GM18858 (cell line): ENCODE results near the gene CDK2.
A peak's percentile ranks its signal among the peaks of the same experiment; 100 is the strongest.
"Not testable (repeated sequence)": the region's sequence is repeated elsewhere in the genome, so short reads cannot be mapped to it uniquely, and the experiment has no call there.

Source experiments
- ATAC-seq: cut with Tn5 transposase; IDR thresholded peaks from one replicate; pipeline ENCODE4 v1.9.1; 2021; ENCODE audit not compliant: unreplicated experiment

The CDK2 gene

DNA sequence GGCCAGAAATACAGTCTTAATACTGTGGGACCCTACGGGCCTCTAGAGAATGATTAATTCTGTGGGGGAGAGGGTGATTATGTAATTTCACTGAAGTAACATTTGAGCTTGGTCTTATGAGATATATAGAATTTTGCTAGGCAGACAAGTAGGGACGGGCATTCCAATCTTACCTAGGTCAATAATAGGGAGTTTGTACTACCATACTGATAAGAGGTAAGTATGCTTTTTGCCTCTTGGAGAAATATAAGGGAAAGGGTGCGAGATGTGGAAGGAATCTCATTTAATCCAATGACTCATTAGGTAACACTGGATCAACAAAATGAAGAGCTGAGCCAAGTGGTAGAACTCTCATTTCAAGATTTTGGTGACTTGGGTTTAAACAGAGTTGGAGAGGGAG is 12.4 kb downstream of the CDK2 start:
- no peak for ATAC-seq

DNA sequence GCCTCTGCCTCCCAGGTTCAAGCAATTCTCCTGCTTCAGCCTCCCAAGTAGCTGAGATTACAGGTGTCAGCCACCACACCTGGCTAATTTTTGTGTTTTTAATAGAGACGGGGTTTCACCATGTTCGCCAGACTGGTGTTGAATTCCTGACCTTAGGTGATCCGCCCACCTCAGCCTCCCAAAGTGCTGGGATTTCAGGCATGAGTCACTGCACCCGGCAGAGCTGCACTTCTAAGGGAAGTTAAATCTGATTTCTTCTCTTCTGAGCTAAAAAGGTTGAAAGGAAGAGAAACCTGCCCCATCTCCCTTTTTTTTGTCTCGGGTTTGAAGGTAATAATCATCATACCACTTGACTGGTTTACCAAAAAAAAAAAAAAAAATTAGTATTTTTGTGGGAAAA is 15.3 kb downstream of the CDK2 start:
- not testable (repeated sequence) for ATAC-seq

DNA sequence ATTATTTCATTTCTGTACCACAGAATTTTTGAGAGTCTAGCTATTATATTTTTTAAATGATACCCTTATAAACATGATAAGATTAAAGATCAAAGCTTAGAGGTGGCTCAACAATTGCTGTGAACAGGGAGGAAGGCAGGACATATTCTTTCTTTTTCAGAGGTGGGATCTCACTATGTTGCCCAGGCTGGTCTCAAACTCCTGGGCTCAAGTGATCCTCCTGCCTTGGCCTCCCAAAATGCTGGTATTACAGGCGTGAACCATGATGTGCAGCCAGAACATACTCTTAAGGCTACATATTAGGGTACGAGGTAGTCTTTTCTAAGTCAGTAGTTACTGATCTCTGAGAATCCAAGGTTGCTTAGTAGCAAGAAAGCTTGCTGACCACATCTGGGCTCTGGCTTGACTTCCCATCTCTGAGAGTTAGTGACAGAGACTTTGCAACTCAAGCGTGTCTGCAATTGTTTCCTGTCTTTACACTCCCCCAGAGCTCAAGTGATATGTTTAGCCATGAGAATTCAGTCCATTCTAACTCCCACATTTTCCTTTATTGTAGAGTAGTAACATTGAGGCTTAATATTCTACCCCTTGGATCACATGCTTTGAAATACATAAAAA is 15.8 kb downstream of the CDK2 start:
- ATAC-seq: peak; percentile 85

DNA sequence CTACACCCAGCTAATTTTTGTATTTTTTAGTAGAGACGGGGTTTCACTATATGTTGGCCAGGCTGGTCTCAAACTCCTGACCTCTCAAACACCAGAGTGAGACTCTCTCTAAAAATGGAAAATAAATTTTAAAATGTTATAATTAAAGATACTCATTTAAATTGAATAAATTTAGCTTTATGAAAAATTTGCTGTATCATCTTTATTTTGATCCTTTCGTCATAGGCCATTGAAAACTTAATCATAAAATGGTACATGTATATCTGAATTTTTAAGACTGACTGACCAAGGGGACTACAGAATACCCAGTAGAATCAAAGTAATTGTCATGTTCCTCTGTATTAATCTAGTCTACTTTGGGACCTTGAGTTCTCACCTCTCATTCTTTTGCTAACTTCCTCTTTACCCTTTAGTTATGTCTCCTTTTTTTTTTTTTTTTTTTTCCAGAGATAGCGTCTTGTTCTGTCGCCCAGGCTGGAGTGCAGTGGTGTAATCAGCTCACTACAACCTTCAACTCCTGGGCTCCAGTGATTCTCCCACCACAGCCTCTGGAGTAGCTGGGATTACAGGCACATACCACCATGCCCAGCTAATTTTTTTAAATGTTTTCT is 16.7 kb downstream of the CDK2 start:
- ATAC-seq: no peak

DNA sequence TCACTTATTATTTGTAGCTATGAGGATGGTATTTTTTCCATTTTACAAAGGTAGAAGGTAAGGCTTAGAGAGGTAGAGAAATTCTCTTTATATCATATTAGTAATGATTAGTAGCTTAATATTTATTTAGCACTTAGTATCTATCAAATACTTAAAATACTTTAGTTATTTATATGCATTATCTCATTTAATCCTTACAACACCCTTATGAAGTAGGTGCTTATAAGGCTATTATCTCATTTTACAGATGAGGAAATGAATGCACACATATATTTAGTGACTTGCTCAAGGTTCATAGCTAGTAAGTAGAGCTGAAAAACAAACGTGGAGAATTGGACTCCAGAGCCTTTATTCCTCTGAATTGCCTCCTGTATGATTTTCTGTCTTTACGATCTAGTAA is 18.2 kb downstream of the CDK2 start:
- ATAC-seq: no peak

DNA sequence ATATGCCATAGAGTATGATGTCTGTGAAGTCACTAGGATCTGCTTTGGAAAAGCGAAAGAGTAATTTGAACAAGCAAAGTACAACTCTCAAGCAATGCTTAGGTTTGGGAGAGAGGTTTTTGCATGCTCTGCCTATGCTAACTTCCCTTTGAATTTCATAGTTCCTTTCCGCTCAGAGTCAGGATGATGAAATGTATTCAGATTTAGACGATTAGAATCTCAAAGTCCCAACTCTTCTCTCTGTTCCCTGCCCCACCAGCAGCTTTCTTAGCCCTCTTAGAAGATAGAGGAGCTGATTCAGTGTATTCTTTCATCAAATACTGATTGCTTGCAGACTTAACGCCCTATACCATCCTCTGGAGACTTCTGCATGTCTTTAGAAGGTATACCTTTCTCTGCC is 18.7 kb downstream of the CDK2 start:
- no peak for ATAC-seq

DNA sequence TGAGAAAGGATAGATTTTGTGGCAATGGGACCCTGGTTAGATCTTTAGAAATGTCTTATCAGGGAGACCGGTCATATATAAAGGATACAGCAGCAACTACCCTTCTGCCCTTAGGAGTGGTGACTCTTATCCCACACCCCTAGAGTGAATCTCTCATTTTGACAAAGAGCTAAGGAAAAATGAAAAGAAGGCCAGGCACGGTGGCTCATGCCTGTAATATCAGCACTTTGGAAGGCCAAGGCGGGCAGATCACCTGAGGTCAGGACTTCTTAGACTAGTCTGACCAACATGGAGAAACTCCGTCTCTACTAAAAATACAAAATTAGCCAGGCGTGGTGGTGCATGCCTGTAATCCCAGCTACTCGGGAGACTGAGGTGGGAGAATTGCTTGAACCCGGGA is 19.3 kb downstream of the CDK2 start:
- not testable (repeated sequence) for ATAC-seq

DNA sequence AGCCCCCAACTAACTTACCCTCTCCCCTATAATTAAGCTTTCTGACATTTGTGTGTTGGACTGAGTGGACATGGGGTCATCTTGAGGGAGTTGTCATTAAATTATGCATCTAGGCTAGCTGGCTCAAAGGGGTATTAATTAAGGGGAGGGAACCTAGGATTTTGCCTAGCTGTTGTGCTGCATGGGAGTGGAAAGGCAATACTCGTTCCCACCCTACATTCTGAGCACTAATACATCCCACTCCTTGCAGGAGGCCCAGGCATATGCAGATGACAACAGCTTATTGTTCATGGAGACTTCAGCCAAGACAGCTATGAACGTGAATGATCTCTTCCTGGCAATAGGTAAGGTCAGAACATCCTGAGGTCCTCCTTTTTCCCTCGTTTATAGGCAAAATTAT is 24.5 kb downstream of the CDK2 start:
- ATAC-seq: no peak

DNA sequence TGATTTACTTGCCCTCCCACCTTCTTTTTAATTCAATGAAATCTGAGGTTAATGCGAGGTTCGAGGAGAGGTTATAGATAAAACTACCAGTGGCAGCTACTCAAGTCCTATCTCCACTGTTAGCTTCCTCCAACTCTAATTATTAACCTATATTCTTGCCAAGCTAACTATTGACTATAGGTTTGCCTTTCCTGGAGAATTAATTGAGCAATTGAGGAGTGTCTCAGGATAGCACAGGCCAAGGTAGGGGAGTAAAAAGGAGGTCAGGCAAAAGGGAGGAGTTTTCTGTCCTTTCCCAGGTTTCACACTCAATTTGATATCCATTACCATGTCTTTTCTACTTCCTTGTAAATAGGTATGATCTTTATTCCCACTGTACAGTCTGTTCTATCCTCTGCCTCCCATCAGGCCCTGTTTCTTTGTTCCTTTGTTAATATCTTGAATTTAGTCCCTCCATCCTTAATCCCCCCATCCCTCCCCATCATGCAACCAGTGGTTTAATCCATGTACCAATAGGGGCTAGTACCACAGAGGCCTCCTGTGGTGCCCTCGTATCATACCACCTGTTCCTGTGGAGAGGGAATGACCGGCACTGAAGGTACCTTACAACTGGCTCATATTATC is 26.7 kb downstream of the CDK2 start:
- ATAC-seq: no peak

DNA sequence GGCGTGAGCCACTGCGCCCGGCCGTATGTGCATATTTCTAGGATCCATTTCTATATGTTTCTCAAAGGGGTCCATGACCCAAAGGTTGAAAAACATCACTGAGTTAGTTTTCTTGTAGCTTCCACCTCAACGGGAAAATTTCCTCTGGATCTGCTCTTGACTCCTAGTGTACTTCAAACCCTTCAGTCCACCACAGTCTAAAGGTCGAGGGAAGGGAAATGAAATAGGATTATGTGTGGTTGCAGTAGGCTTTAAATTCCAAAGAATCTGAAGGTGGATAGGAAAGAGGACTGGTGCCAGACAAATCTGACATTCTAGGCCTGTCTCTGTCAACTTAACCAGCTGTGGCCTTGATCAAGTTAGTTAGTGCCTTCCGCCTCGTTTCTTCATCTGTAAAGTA is 28.7 kb downstream of the CDK2 start:
- ATAC-seq: no peak

DNA sequence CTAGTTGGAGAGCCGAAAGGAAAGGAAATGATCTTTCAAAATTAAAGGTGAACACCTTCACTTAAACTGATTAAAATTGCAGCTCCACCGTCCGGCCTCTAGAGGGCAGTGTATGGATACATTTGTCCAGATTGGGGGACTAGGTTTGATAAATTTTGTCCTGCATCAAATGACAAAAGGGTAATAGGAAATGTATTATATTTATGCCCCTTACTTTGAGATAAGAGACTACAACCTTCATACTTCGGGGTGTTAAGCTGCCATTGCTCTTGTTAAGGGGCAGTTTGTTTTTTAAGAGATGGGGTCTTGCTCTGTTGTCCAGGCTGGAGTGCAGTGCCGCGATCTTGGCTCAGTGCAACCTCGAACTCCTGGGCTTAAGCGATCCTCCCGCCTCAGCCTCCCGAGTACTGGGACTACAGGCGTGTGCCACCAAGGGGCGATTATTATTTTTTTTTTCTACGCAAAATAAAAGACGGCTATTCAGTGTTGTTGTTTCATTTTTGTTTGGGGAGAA is 29.6 kb downstream of the CDK2 start:
- no peak for ATAC-seq

DNA sequence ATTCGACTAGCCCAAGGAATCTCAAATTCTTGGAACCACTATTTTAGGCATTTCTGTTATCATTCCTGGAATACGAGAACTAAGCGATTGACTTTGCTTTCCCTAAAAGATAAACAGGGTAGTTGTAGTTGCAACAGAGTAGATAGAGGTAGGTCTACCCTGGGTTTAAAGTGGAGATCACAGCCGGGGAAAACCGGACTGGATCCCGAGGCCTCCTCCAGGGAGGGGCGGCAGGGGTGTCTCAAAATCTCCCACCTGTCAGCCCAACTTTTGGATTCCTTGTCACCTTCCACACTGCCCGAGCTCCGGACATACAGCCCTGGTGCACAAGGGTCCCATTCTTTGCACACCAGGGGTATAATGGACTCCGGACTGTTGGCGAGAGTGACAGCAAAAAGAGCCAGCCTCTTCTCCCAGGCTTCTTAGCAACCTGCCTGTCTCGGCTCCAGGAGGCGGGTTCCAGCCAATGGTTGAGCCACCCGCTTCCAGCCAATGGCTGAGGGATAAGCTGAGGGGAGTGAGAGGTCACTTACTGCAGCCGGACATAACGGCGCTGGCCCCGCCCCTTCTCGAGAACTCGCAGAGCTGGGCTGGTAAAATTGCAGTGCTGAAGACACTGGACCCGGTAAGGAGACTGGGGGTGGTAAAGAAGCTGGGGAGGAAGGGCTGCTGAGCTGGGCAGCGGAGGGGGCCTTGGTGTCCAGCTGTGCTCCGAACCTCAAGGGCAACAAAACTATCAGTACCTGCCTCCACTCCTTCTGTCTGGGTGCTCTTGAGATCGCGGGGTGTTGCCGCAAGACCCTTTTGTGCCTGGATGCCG is 30.3 kb downstream of the CDK2 start, which contains the start of gene SUOX:
Gene SUOX, plus strand, starts transcription at position 562 of the 820 bp plus-strand sequence. CDS start 4,946 bp downstream, outside the sequence.
- peak; percentile 94 for ATAC-seq

DNA sequence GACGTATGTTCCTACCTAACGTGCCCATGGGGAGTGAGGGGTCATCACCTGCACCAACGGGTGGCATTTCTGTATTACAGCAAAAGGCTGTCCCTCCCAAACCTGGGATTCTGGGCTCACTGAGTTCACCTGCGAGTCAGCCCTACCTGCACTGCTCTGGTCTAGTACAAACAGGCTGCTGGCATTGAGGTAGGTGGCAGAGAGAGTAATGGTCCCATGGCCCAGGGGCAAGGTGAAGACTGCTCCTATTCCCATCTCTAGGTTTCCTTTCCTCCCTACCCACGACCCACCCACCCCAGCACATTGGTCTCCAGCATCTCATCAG is 30.9 kb downstream of the CDK2 start:
- no peak for ATAC-seq

DNA sequence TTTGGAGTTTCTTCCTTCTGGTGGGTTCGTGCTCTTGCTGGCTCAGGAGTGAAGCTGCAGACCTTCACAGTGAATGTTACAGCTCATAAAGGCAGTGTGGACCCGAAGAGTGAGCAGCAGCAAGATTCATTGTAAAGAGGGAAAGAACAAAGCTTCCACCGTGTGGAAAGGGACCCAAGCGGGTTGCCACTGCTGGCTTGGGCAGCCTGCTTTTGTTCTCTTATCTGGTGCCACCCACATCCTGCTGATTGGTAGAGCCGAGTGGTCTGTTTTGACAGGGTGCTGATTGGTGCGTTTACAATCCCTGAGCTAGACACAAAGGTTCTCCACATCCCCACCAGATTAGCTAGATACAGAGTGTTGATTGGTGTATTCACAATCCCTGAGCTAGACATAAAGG is 32.9 kb downstream of the CDK2 start:
- not testable (repeated sequence) for ATAC-seq

DNA sequence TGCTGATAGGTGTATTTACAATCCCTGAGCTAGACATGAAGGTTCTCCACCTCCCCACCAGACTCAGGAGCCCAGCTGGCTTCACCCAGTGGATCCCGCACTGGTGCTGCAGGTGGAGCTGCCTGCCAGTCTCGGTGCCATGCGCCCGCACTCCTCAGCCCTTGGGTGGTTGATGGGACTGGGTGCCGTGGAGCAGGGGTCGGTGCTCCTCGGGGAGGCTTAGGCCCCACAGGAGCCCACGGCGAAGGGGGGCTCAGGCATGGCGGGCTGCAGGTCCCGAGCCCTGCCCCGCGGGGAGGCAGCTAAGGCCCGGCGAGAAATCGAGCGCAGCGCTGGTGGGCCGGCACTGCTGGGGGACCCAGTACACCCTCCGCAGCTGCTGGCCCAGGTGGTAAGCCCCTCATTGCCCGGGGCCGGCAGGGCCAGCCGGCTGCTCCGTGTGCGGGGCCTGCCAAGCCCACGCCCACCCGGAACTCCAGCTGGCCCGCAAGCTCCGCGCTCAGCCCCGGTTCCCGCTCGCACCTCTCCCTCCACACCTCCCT is 33.4 kb downstream of the CDK2 start:
- not testable (repeated sequence) for ATAC-seq

DNA sequence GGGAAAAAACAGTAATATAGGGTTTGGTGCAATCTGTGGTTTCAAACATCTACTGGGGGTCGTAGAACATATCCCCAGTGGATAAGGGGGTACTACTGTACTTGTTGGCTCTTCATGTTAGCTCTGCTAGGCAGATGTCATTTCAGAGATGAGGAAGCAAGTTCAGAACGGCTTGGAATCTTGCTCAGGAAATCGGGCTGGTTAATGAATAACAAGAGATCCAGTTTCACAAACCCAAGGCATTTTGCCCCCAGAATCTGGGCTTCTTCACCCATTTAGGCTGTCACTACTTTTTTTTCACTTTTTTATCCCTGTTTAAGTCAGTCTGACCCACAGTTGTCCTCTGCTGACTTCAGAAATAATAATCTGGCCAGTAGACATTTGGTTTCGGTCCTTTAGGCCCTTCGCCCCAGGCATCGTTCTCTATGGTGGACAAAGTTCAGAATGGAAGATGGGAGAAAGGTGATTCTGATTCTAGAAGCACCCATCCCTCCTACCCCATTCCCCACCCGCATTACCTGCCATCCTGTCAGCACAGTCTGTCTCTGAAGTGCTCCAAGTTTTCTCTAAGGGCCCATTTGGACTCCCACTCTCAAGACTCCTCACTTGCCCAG is 35.0 kb downstream of the CDK2 start:
- ATAC-seq: no peak

DNA sequence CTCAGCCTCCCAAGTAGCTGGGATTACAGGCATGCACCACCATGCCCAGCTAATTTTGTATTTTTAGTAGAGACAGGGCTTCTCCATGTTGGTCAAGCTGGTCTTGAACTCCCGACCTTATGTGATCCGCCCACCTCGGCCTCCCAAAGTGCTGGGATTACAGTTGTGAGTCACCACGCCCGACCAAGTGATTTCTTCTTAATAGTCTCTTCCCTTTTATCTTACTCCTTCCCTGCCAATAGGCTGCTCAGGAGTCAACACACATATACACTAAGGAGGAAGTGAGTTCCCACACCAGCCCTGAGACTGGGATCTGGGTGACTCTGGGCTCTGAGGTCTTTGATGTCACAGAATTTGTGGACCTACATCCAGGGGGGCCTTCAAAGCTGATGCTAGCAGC is 36.7 kb downstream of the CDK2 start:
- not testable (repeated sequence) for ATAC-seq

DNA sequence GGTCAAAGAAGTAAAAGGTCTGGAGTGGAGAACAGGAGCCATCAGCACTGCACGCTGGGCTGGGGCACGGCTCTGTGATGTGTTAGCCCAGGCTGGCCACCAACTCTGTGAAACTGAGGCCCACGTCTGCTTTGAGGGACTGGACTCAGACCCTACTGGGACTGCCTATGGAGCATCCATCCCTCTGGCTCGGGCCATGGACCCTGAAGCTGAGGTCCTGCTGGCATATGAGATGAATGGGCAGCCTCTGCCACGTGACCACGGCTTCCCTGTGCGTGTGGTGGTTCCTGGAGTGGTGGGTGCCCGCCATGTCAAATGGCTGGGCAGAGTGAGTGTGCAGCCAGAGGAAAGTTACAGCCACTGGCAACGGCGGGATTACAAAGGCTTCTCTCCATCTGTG is 37.6 kb downstream of the CDK2 start:
- no peak for ATAC-seq

DNA sequence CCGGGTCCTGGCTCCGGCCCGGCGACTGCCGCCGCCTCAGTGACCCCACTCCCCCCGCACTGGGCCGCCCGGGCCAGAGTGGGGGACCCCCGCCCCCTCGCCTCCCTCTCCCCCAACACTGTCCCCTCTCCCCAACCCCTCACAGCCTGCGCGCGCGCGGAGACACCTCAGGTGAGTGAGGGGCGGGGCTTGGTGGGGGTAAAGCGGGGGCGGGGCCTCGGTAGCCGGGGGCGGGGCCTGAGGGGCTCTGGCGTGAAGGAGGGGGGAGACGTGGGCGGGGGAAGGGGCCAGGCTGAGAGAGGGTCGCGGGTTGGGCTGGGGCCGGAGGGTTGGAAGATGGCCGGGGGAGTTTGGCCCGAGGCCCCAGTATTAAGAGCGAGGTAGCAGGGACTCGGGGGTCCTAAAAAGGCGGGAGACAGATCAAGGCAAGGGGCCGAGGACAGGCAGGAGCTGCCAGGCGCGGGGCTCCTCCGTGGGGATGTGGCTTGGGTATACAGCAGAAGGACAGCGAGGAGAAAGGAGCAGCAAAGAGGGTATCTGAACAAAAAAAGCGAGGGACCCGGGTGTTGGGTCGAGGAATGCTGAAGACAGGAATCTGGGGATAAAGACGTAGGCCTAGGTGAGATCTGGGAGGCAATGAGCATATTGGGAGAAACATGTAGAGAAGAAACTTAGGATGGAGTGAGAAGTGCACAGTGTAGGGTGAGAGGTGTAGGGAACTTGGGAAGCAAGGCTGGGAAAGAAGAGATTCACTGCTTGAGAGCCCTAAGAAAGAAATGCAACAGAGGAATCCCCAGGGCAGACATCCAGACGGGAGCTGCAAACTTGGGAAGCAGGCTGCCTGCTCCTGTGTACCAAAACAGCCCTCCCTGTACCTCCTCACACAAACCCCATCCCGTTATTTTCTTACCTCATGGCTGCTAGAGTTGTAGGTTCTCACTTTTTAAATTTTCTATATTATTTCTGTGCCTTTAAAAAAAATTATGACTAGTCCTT is 41.2 kb downstream of the CDK2 start:
- ATAC-seq: no peak

DNA sequence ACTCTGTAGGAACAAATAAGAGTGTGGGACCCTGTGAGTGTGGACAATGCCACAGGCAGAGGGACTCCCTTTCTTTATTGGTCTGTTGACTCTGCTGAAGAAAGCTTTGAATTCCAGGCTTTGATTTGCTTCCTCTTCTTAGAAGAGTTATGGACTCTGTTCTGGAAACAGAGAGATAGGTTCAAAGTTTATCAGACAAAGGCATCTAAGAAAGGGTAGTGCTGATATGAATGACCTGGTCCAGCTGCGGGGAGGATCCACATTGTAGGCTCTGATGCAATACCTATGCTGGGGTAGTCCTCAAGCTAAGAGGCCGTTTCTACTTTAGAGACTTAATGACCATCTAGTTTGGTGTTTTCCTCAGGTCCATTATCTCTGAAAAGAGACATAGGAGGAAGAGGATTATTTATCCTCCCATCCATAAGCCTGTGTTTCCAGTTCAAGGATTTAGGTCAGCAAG is 43.5 kb downstream of the CDK2 start:
- ATAC-seq: no peak
